ENCODE measurements around the gene MYO1G. TPM values are rescaled to one million over a fixed set of nuclear protein-coding genes. Genes with fewer than 3 reads are reported as not detected.
A peak's percentile ranks its signal among the peaks of the same experiment; 100 is the strongest.

Gene MYO1G
- total and polyA plus RNA-seq, 7 experiments from 2014 or later: 29.2 to 385 (median 76.0) TPM

GRCh38 chr7:44972562-44972961 lies 6.3 kb downstream of the MYO1G start:
- CTCF ChIA-PET: interaction anchor here (0.6 to 6.4 kb wide), 19 partner anchors 13 to 768 kb away, joined by 3 to 139 read pairs (median 3); partner anchors contain the start of gene CCM2
- H3K9me3 Mint-ChIP-seq: no peaks in the 10 kb centered on the region
- POLR2A ChIA-PET: interaction anchor here (0.6 to 19.9 kb wide), 12 partner anchors 11 to 164 kb away, joined by 3 to 309 read pairs (median 10); partner anchors contain the start of genes CCM2, H2AZ2, PURB and TBRG4

DNA sequence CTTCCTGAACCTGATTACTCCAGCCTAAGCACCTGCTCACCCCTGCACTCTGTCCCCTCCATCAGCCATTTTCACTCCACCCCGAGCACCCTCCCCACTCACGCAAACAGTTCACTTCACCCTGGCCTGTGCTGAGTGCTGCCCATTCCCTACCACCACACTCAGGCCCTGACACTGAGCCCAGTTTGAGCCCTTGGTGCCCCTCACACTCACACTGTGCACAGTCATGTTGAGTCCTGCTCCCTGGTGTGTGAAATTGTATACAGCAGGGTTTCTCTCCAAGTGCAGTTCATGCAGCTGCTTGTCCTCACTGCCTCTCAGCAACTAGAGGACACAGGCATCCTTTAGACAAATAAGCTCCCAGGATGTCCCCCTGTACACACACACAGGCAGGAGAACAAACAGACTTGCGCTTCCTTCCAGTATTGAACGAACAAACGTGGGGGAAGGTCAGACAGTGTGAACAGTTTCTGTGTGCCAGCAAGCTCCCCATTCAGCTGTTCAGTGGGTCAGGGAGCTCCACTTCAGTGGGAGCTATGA lies 6.8 kb downstream of the MYO1G start:
- no peak overlapping the region for H3K27ac ChIP-seq (ENCODE audit: low read depth, low read length)
- no peaks in the 10 kb centered on the region for H3K9me3 ChIP-seq (ENCODE audit: control insufficient read depth in 2 of 3, low read length in 3 of 3)
- POLR2A ChIA-PET: interaction anchor here (0.6 to 19.9 kb wide), 8 partner anchors 11 to 140 kb away, joined by 3 to 309 read pairs (median 15); partner anchors contain the start of genes CCM2, H2AZ2, PURB and TBRG4

More at GRCh38 chr7:44972562-44972961, 6.3 kb downstream of the MYO1G start:
- Mint-ChIP-seq H3K27ac (peak overlapping the region in 5 of 9 donors; percentile 56 to 80 (median 73)), H3K36me3 (peaks cover 0 to 37% (median 4%) of the 10 kb centered on the region in 5 donors), H3K27me3 (no peaks in the 10 kb centered on the region), H3K4me1 (peaks cover 20 to 50% (median 28%) of the 10 kb centered on the region in 7 donors), H3K4me3 (no peak overlapping the region)
- ATAC-seq (no peak), DNase-seq (no peak)
- Histone ChIP-seq H3K27me3 (ENCODE audit: control insufficient read depth in 2 of 2, insufficient read depth in 2 of 2, low read length in 2 of 2) (no peaks in the 10 kb centered on the region), H3K9me3 (ENCODE audit: control insufficient read depth in 2 of 3, low read length in 3 of 3) (no peaks in the 10 kb centered on the region), H3K4me3 (ENCODE audit: low read length) (no peak overlapping the region), H3K36me3 (ENCODE audit: control insufficient read depth in 2 of 3, insufficient read depth in 3 of 3, low read length in 3 of 3) (peaks cover 11 to 88% (median 30%) of the 10 kb centered on the region in 3 experiments), H3K27ac (ENCODE audit: low read depth, low read length) (no peak overlapping the region), H3K4me1 (ENCODE audit: control insufficient read depth in 2 of 2, insufficient read depth in 2 of 2, low read length in 2 of 2) (peaks cover 28 to 35% of the 10 kb centered on the region in 2 donors)
- intact Hi-C loops (cut with micrococcal nuclease): no loop called here

DNA sequence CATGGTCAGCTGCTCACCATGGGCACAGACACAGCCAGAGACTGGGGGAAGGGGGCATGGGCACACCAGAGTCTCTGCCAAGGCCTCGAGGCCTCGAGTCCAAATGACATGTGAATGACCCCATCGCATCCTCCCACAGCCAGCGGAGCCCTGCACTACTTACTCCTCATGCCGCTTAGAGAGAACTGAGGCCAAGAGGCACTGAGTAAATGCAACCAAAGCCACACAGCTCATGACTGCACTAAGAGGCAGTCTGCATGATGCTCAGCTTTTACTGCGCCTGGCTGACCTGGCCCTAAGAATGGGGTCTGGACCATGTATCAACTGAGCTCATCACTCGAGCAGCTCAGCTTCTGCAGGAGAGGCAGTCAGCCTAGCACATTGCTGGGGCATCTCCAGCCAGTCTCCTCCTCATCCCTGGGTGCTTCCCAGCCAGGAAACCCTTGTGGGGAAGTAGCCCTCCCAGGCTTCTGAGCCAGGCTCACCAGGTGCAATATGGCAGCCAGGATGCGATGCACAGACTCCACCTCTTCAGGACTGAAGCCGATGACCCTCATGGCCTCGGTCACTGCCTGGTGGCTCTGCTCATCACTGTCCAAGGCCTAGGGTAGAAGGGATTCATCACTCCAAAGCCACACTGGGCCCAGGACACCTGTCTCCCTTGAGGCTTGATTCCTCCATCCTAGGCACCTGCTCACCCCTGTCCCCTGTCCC lies 7.5 kb downstream of the MYO1G start:
- Histone ChIP-seq H3K9me3 (ENCODE audit: control insufficient read depth in 2 of 3, low read length in 3 of 3) (no peaks in the 10 kb centered on the region), H3K4me3 (ENCODE audit: low read length) (no peak overlapping the region), H3K4me1 (ENCODE audit: control insufficient read depth in 2 of 2, insufficient read depth in 2 of 2, low read length in 2 of 2) (peaks cover 19 to 23% of the 10 kb centered on the region in 2 donors), H3K27me3 (ENCODE audit: control insufficient read depth in 2 of 2, insufficient read depth in 2 of 2, low read length in 2 of 2) (no peaks in the 10 kb centered on the region), H3K36me3 (ENCODE audit: control insufficient read depth in 2 of 3, insufficient read depth in 3 of 3, low read length in 3 of 3) (peaks cover 12 to 96% (median 30%) of the 10 kb centered on the region in 3 experiments), H3K27ac (ENCODE audit: low read depth, low read length) (no peak overlapping the region)
- H3K27me3 Mint-ChIP-seq: no peaks in the 10 kb centered on the region
- H3K36me3 Mint-ChIP-seq: peaks cover 0 to 27% (median 3%) of the 10 kb centered on the region in 5 donors
- H3K9me3 Mint-ChIP-seq: no peaks in the 10 kb centered on the region
- H3K4me1 Mint-ChIP-seq: peaks cover 12 to 40% (median 18%) of the 10 kb centered on the region in 7 donors
- intact Hi-C loops (cut with micrococcal nuclease): no loop called here
- H3K4me3 Mint-ChIP-seq: no peak overlapping the region
- ChIA-PET CTCF (interaction anchor here (0.6 to 6.4 kb wide), 4 partner anchors 25 to 165 kb away, joined by 3 to 139 read pairs (median 33); partner anchors contain the start of gene CCM2), POLR2A (interaction anchor here (0.9 to 19.9 kb wide), 2 partner anchors 29 to 57 kb away, joined by 3 to 309 read pairs; partner anchors contain the start of gene CCM2)
- DNase-seq (peak in 1 of 9 donors; percentile 7), ATAC-seq (no peak)
- peak overlapping the region in 6 of 9 donors; percentile 39 to 80 (median 61) for H3K27ac Mint-ChIP-seq

More for the DNA sequence above, 6.8 kb downstream of the MYO1G start:
- H3K4me1 Mint-ChIP-seq: peaks cover 17 to 47% (median 25%) of the 10 kb centered on the region in 7 donors
- DNase-seq (peak in 1 of 9 donors; percentile 0), ATAC-seq (no peak)
- intact Hi-C loops (cut with micrococcal nuclease): no loop called here
- peaks cover 0 to 32% (median 4%) of the 10 kb centered on the region in 5 donors for H3K36me3 Mint-ChIP-seq
- Histone ChIP-seq H3K27me3 (ENCODE audit: control insufficient read depth in 2 of 2, insufficient read depth in 2 of 2, low read length in 2 of 2) (no peaks in the 10 kb centered on the region), H3K4me1 (ENCODE audit: control insufficient read depth in 2 of 2, insufficient read depth in 2 of 2, low read length in 2 of 2) (peaks cover 25 to 29% of the 10 kb centered on the region in 2 donors), H3K4me3 (ENCODE audit: low read length) (no peak overlapping the region), H3K36me3 (ENCODE audit: control insufficient read depth in 2 of 3, insufficient read depth in 3 of 3, low read length in 3 of 3) (peaks cover 11 to 94% (median 30%) of the 10 kb centered on the region in 3 experiments)
- H3K27me3 Mint-ChIP-seq: no peaks in the 10 kb centered on the region
- H3K4me3 Mint-ChIP-seq: no peak overlapping the region
- H3K9me3 Mint-ChIP-seq: no peaks in the 10 kb centered on the region
- CTCF ChIA-PET: interaction anchor here (0.6 to 6.4 kb wide), 11 partner anchors 14 to 164 kb away, joined by 3 to 139 read pairs (median 6); partner anchors contain the start of gene CCM2
- H3K27ac Mint-ChIP-seq: peak overlapping the region in 7 of 9 donors; percentile 39 to 80 (median 57)

GRCh38 chr7:44970523-44971051 lies 8.2 kb downstream of the MYO1G start:
- Mint-ChIP-seq H3K4me3 (no peak overlapping the region), H3K36me3 (peaks cover 0 to 26% (median 0%) of the 10 kb centered on the region in 5 donors), H3K4me1 (peaks cover 8 to 37% (median 15%) of the 10 kb centered on the region in 7 donors), H3K27me3 (no peaks in the 10 kb centered on the region), H3K9me3 (no peaks in the 10 kb centered on the region), H3K27ac (no peak overlapping the region)
- CTCF ChIA-PET: interaction anchor here (0.6 to 6.4 kb wide), 3 partner anchors 26 to 166 kb away, joined by 3 to 139 read pairs (median 3); no protein-coding TSS in a partner anchor
- intact Hi-C loops (cut with micrococcal nuclease): no loop called here
- peak in 1 of 9 donors; percentile 6 for DNase-seq
- POLR2A ChIA-PET: interaction anchor here (0.6 to 0.9 kb wide), 2 partner anchors 58 to 78 kb away, joined by 3 to 4 read pairs; no protein-coding TSS in a partner anchor
- H3K27me3 ChIP-seq (ENCODE audit: control insufficient read depth in 2 of 2, insufficient read depth in 2 of 2, low read length in 2 of 2): no peaks in the 10 kb centered on the region
- H3K9me3 ChIP-seq (ENCODE audit: control insufficient read depth in 2 of 3, low read length in 3 of 3): no peaks in the 10 kb centered on the region
- ATAC-seq: no peak
- no peak overlapping the region for H3K4me3 ChIP-seq (ENCODE audit: low read length)
- no peak overlapping the region for H3K27ac ChIP-seq (ENCODE audit: low read depth, low read length)
- H3K4me1 ChIP-seq (ENCODE audit: control insufficient read depth in 2 of 2, insufficient read depth in 2 of 2, low read length in 2 of 2): peaks cover 11 to 16% of the 10 kb centered on the region in 2 donors
- peaks cover 13 to 95% (median 30%) of the 10 kb centered on the region in 3 experiments for H3K36me3 ChIP-seq (ENCODE audit: control insufficient read depth in 2 of 3, insufficient read depth in 3 of 3, low read length in 3 of 3)

- Histone ChIP-seq H3K27ac (ENCODE audit: low read depth, low read length) (no peak overlapping the region), H3K27me3 (ENCODE audit: control insufficient read depth in 2 of 2, insufficient read depth in 2 of 2, low read length in 2 of 2) (no peaks in the 10 kb centered on the region), H3K4me1 (ENCODE audit: control insufficient read depth in 2 of 2, insufficient read depth in 2 of 2, low read length in 2 of 2) (peaks cover 5 to 9% of the 10 kb centered on the region in 2 donors), H3K9me3 (ENCODE audit: control insufficient read depth in 2 of 3, low read length in 3 of 3) (no peaks in the 10 kb centered on the region), H3K36me3 (ENCODE audit: control insufficient read depth in 2 of 3, insufficient read depth in 3 of 3, low read length in 3 of 3) (peaks cover 13 to 95% (median 24%) of the 10 kb centered on the region in 3 experiments), H3K4me3 (ENCODE audit: low read length) (no peak overlapping the region)
- no peak overlapping the region for H3K27ac Mint-ChIP-seq
- POLR2A ChIA-PET: interaction anchor here (0.6 kb wide), 1 partner anchor 79 kb away, joined by 4 read pairs; no protein-coding TSS in a partner anchor
- CTCF ChIA-PET: interaction anchor here (0.6 to 6.4 kb wide), 3 partner anchors 20 to 166 kb away, joined by 3 to 139 read pairs (median 5); no protein-coding TSS in a partner anchor
- H3K9me3 Mint-ChIP-seq: no peaks in the 10 kb centered on the region
- intact Hi-C loops (cut with micrococcal nuclease): no loop called here
- DNase-seq (peak in 1 of 9 donors; percentile 1), ATAC-seq (no peak)
- H3K4me3 Mint-ChIP-seq: peak overlapping the region in 1 of 10 donors; percentile 50
- peaks cover 5 to 33% (median 9%) of the 10 kb centered on the region in 7 donors for H3K4me1 Mint-ChIP-seq
- H3K27me3 Mint-ChIP-seq: no peaks in the 10 kb centered on the region
- peaks cover 0 to 25% (median 0%) of the 10 kb centered on the region in 5 donors for H3K36me3 Mint-ChIP-seq
Observed at GRCh38 chr7:44969701-44970522, 8.9 kb downstream of the MYO1G start.

Data from naive thymus-derived CD4-positive, alpha-beta T cell (primary cell).